GM12892 (cell line): ENCODE data around the gene RIOK3.

Experiments used
- POLR2A ChIP-seq: IDR thresholded peaks from 2 replicates; pipeline ENCODE4 v1.6.1; 2011; ENCODE audit warnings: low read depth, low read length, control low read depth
- POLR2AphosphoS5 ChIP-seq: IDR thresholded peaks from 2 replicates; pipeline ENCODE4 v1.6.1; 2011; ENCODE audit warnings: low read depth, low read length, control low read depth
- TAF1 ChIP-seq: IDR thresholded peaks from 2 replicates; pipeline ENCODE4 v1.6.1; 2011; ENCODE audit warnings: low read depth, mild to moderate bottlenecking, control low read depth, low read length, borderline replicate concordance

- TF ChIP-seq POLR2A (no peak), TAF1 (no peak), POLR2AphosphoS5 (no peak)
Observed at GRCh38 chr18:23460285-23461273, 7.5 kb downstream of the RIOK3 start.
